ENCODE results near the gene GALNT11.
"Not testable (repeated sequence)": the region's sequence is repeated elsewhere in the genome, so short reads cannot be mapped to it uniquely, and the experiment has no call there.

GALNT11 gene

GRCh38 chr7:152072421-152072820, 46.9 kb downstream of the GALNT11 start:
- no peak overlapping the region for H4K8ac ChIP-seq (ENCODE audit: low read depth, low read length)
- H3K56ac ChIP-seq (ENCODE audit: low read length): no peak overlapping the region
- H3K4me2 ChIP-seq (ENCODE audit: low read length): no peak overlapping the region
- no peak overlapping the region for H3K9ac ChIP-seq (ENCODE audit: low read length)
- H3K27ac ChIP-seq (ENCODE audit: low read depth, low read length): no peak overlapping the region
- no peak overlapping the region for H3K4ac ChIP-seq (ENCODE audit: low read depth, low read length)
- H2AK5ac ChIP-seq (ENCODE audit: low read length): no peak overlapping the region
- no peaks in the 10 kb centered on the region for H3K79me2 ChIP-seq (ENCODE audit: control insufficient read depth, insufficient read depth, low read length)
- no peak overlapping the region for H2BK15ac ChIP-seq (replicated peaks; ENCODE audit: low read depth)
- no peaks in the 10 kb centered on the region for H3K79me1 ChIP-seq (ENCODE audit: low read length)
- peaks cover 14% of the 10 kb centered on the region for H3K4me1 ChIP-seq (ENCODE audit: control insufficient read depth, low read depth, low read length)
- no CpG with 5 or more reads among the region's 4 CpGs for WGBS (ENCODE audit: extremely low coverage, insufficient coverage, low lambda C conversion rate)
- no peak for DNase-seq
- H3K27me3 ChIP-seq (ENCODE audit: insufficient read depth, low read length, poor library complexity): no peaks in the 10 kb centered on the region
- no peak overlapping the region for H3K23ac ChIP-seq (ENCODE audit: low read length)
- H4K5ac ChIP-seq (ENCODE audit: low read length): no peak overlapping the region
- peak overlapping the region; percentile 60 for H3K18ac ChIP-seq (ENCODE audit: low read length)
- H3K36me3 ChIP-seq (ENCODE audit: control insufficient read depth, insufficient read depth, low read length): no peaks in the 10 kb centered on the region
- H2BK5ac ChIP-seq (ENCODE audit: low read length): no peak overlapping the region
- no peak overlapping the region for H2BK120ac ChIP-seq (ENCODE audit: low read depth, low read length)
- no peak overlapping the region for H3K4me3 ChIP-seq (ENCODE audit: low read length)

- H3K79me1 ChIP-seq (ENCODE audit: low read length): no peaks in the 10 kb centered on the region
- H3K18ac ChIP-seq (ENCODE audit: low read length): no peak overlapping the region
- no peak for DNase-seq
- H3K79me2 ChIP-seq (ENCODE audit: control insufficient read depth, insufficient read depth, low read length): no peaks in the 10 kb centered on the region
- no peak overlapping the region for H2BK120ac ChIP-seq (ENCODE audit: low read depth, low read length)
- H2AK5ac ChIP-seq (ENCODE audit: low read length): no peak overlapping the region
- no peak overlapping the region for H3K56ac ChIP-seq (ENCODE audit: low read length)
- H3K23ac ChIP-seq (ENCODE audit: low read length): no peak overlapping the region
- no peak overlapping the region for H4K5ac ChIP-seq (ENCODE audit: low read length)
- no peak overlapping the region for H4K8ac ChIP-seq (ENCODE audit: low read depth, low read length)
- no CpG with 5 or more reads among the region's 2 CpGs for WGBS (ENCODE audit: extremely low coverage, insufficient coverage, low lambda C conversion rate)
- no peaks in the 10 kb centered on the region for H3K27me3 ChIP-seq (ENCODE audit: insufficient read depth, low read length, poor library complexity)
- no peak overlapping the region for H3K27ac ChIP-seq (ENCODE audit: low read depth, low read length)
- H3K9ac ChIP-seq (ENCODE audit: low read length): no peak overlapping the region
- H2BK5ac ChIP-seq (ENCODE audit: low read length): no peak overlapping the region
- no peaks in the 10 kb centered on the region for H3K36me3 ChIP-seq (ENCODE audit: control insufficient read depth, insufficient read depth, low read length)
- peaks cover 14% of the 10 kb centered on the region for H3K4me1 ChIP-seq (ENCODE audit: control insufficient read depth, low read depth, low read length)
- no peak overlapping the region for H3K4me2 ChIP-seq (ENCODE audit: low read length)
- H3K4ac ChIP-seq (ENCODE audit: low read depth, low read length): no peak overlapping the region
- no peak overlapping the region for H3K4me3 ChIP-seq (ENCODE audit: low read length)
- no peak overlapping the region for H2BK15ac ChIP-seq (replicated peaks; ENCODE audit: low read depth)
Measured at GRCh38 chr7:152073352-152073751, 47.9 kb downstream of the GALNT11 start.

- Histone ChIP-seq H3K4me2 (ENCODE audit: low read length) (no peak overlapping the region), H3K9ac (ENCODE audit: low read length) (peak overlapping the region; percentile 44), H3K23ac (ENCODE audit: low read length) (no peak overlapping the region), H2BK120ac (ENCODE audit: low read depth, low read length) (no peak overlapping the region), H3K4ac (ENCODE audit: low read depth, low read length) (no peak overlapping the region), H2BK15ac (replicated peaks; ENCODE audit: low read depth) (no peak overlapping the region), H3K27ac (ENCODE audit: low read depth, low read length) (peak overlapping the region; percentile 86), H2AK5ac (ENCODE audit: low read length) (no peak overlapping the region), H3K27me3 (ENCODE audit: insufficient read depth, low read length, poor library complexity) (no peaks in the 10 kb centered on the region), H3K56ac (ENCODE audit: low read length) (peak overlapping the region; percentile 73), H3K79me2 (ENCODE audit: control insufficient read depth, insufficient read depth, low read length) (no peaks in the 10 kb centered on the region), H3K79me1 (ENCODE audit: low read length) (no peaks in the 10 kb centered on the region), H2BK5ac (ENCODE audit: low read length) (no peak overlapping the region), H3K18ac (ENCODE audit: low read length) (peak overlapping the region; percentile 56), H3K4me1 (ENCODE audit: control insufficient read depth, low read depth, low read length) (peaks cover 14% of the 10 kb centered on the region), H3K36me3 (ENCODE audit: control insufficient read depth, insufficient read depth, low read length) (no peaks in the 10 kb centered on the region), H3K4me3 (ENCODE audit: low read length) (no peak overlapping the region), H4K8ac (ENCODE audit: low read depth, low read length) (no peak overlapping the region), H4K5ac (ENCODE audit: low read length) (no peak overlapping the region)
- WGBS (ENCODE audit: extremely low coverage, insufficient coverage, low lambda C conversion rate): no CpG with 5 or more reads among the region's 2 CpGs
- DNase-seq: peak; percentile 90
Measured at GRCh38 chr7:152074673-152075072, 49.2 kb downstream of the GALNT11 start.

GRCh38 chr7:152075379-152075778, 49.9 kb downstream of the GALNT11 start:
- not testable (repeated sequence) for H4K8ac ChIP-seq (ENCODE audit: low read depth, low read length); H2BK120ac ChIP-seq (ENCODE audit: low read depth, low read length); H3K36me3 ChIP-seq (ENCODE audit: control insufficient read depth, insufficient read depth, low read length); H3K79me2 ChIP-seq (ENCODE audit: control insufficient read depth, insufficient read depth, low read length); H2AK5ac ChIP-seq (ENCODE audit: low read length); H3K4me3 ChIP-seq (ENCODE audit: low read length); H3K23ac ChIP-seq (ENCODE audit: low read length); H2BK5ac ChIP-seq (ENCODE audit: low read length); H3K79me1 ChIP-seq (ENCODE audit: low read length); DNase-seq; H3K56ac ChIP-seq (ENCODE audit: low read length); H3K4ac ChIP-seq (ENCODE audit: low read depth, low read length); H3K4me2 ChIP-seq (ENCODE audit: low read length); H3K27me3 ChIP-seq (ENCODE audit: insufficient read depth, low read length, poor library complexity); H2BK15ac ChIP-seq (replicated peaks; ENCODE audit: low read depth)
- WGBS (ENCODE audit: extremely low coverage, insufficient coverage, low lambda C conversion rate): no CpG with 5 or more reads among the region's 14 CpGs
- peak overlapping the region; percentile 56 for H3K18ac ChIP-seq (ENCODE audit: low read length)
- peak overlapping the region; percentile 86 for H3K27ac ChIP-seq (ENCODE audit: low read depth, low read length)
- peak overlapping the region; percentile 44 for H3K9ac ChIP-seq (ENCODE audit: low read length)
- H3K4me1 ChIP-seq (ENCODE audit: control insufficient read depth, low read depth, low read length): peaks cover 14% of the 10 kb centered on the region
- H4K5ac ChIP-seq (ENCODE audit: low read length): peak overlapping the region; percentile 51

- H2BK15ac ChIP-seq (replicated peaks; ENCODE audit: low read depth): no peak overlapping the region
- no peak overlapping the region for H2BK5ac ChIP-seq (ENCODE audit: low read length)
- H3K27me3 ChIP-seq (ENCODE audit: insufficient read depth, low read length, poor library complexity): no peaks in the 10 kb centered on the region
- H3K56ac ChIP-seq (ENCODE audit: low read length): peak overlapping the region; percentile 65
- H3K23ac ChIP-seq (ENCODE audit: low read length): no peak overlapping the region
- no CpG with 5 or more reads among the region's 8 CpGs for WGBS (ENCODE audit: extremely low coverage, insufficient coverage, low lambda C conversion rate)
- H3K4ac ChIP-seq (ENCODE audit: low read depth, low read length): no peak overlapping the region
- DNase-seq: peak; percentile 84
- no peaks in the 10 kb centered on the region for H3K79me2 ChIP-seq (ENCODE audit: control insufficient read depth, insufficient read depth, low read length)
- no peaks in the 10 kb centered on the region for H3K79me1 ChIP-seq (ENCODE audit: low read length)
- H3K4me2 ChIP-seq (ENCODE audit: low read length): no peak overlapping the region
- peak overlapping the region; percentile 85 for H2AK5ac ChIP-seq (ENCODE audit: low read length)
- no peak overlapping the region for H4K5ac ChIP-seq (ENCODE audit: low read length)
- H3K9ac ChIP-seq (ENCODE audit: low read length): peak overlapping the region; percentile 37
- H3K4me1 ChIP-seq (ENCODE audit: control insufficient read depth, low read depth, low read length): peaks cover 14% of the 10 kb centered on the region
- no peak overlapping the region for H3K4me3 ChIP-seq (ENCODE audit: low read length)
- H2BK120ac ChIP-seq (ENCODE audit: low read depth, low read length): no peak overlapping the region
- no peaks in the 10 kb centered on the region for H3K36me3 ChIP-seq (ENCODE audit: control insufficient read depth, insufficient read depth, low read length)
- H3K18ac ChIP-seq (ENCODE audit: low read length): no peak overlapping the region
- no peak overlapping the region for H3K27ac ChIP-seq (ENCODE audit: low read depth, low read length)
- no peak overlapping the region for H4K8ac ChIP-seq (ENCODE audit: low read depth, low read length)
Measured at GRCh38 chr7:152076324-152076821, 50.9 kb downstream of the GALNT11 start.

Measured in mesendoderm (in vitro differentiated cells).